Naive thymus-derived CD8-positive, alpha-beta T cell (primary cell): Measurements from ENCODE around the gene CD200R1. TPM values are rescaled to one million over a fixed set of nuclear protein-coding genes. Genes with fewer than 3 reads are reported as not detected.
A peak's percentile ranks its signal among the peaks of the same experiment; 100 is the strongest.

Source experiments
- ATAC-seq, 2 donors: fragments of 150-1000 bp; cut with Tn5 transposase in 1 of 2; sonication (Bioruptor Pico), chemical (Tn5 transposase) in 1 of 2; 1 replicate in 1 of 2; 2 replicates in 1 of 2; pipeline ENCODE4 v1.10.0; 2021; ENCODE audit warnings: mild to moderate bottlenecking in 2 of 2, moderate library complexity in 2 of 2
- POLR2A ChIA-PET: fragments of 350-600 bp; sonication (Branson Sonifier 250); formaldehyde crosslinking; loops from one replicate; lab custom pipeline; 2021; ENCODE audit warnings: antibody characterized with exemption; lab: Charles Lee
- DNase-seq, 10 donors: peaks; one replicate each; pipeline versions ENCODE4 v3.0.0 to v3.0.0-alpha.2; 2020 to 2022
- H3K27ac Mint-ChIP-seq, 10 donors: one replicate each; pipeline ENCODE4 v1.8.0; 2020 to 2022; ENCODE audit warnings: mild to moderate bottlenecking in 10 of 10, mixed read lengths in 10 of 10, moderate library complexity in 4 of 10, inconsistent platforms in 1 of 10
- H3K27me3 Mint-ChIP-seq, 5 donors: one replicate each; pipeline ENCODE4 v1.8.0; 2021 to 2022; ENCODE audit warnings: mixed read lengths in 5 of 5
- H3K36me3 Mint-ChIP-seq, 3 donors: one replicate each; pipeline ENCODE4 v1.8.0; 2020 to 2022; ENCODE audit warnings: mixed read lengths in 3 of 3, mild to moderate bottlenecking in 2 of 3, inconsistent platforms in 1 of 3
- H3K4me1 Mint-ChIP-seq, 4 donors: one replicate each; pipeline ENCODE4 v1.8.0; 2021 to 2022; ENCODE audit warnings: mixed read lengths in 4 of 4
- H3K4me3 Mint-ChIP-seq, 10 donors: one replicate each; pipeline ENCODE4 v1.8.0; 2020 to 2022; ENCODE audit warnings: mild to moderate bottlenecking in 10 of 10, mixed read lengths in 10 of 10, moderate library complexity in 6 of 10, inconsistent platforms in 1 of 10
- H3K9me3 Mint-ChIP-seq, 9 donors: one replicate each; pipeline ENCODE4 v1.8.0; 2020 to 2022; ENCODE audit warnings: mixed read lengths in 9 of 9, mild to moderate bottlenecking in 3 of 9, inconsistent platforms in 1 of 9, moderate library complexity in 1 of 9
- polyA plus RNA-seq, 3 donors: library from polyadenylated mRNA; unstranded; fragments of 300-500 nt; fragmentation: Illumina TruSeq; gene quantifications; one replicate each; pipeline ENCODE4 v1.2.3, GENCODE V29; 2021
- total RNA-seq, 8 experiments: library from RNA in 2 of 8; stranded (reverse) in 2 of 8; gene quantifications; one replicate each; pipeline ENCODE4 v1.2.3 and lab custom pipeline; 2021 to 2026

The CD200R1 gene
- total and polyA plus RNA-seq, 5 experiments from 2014 or later: 6.4 to 11.0 (median 8.8) TPM

DNA sequence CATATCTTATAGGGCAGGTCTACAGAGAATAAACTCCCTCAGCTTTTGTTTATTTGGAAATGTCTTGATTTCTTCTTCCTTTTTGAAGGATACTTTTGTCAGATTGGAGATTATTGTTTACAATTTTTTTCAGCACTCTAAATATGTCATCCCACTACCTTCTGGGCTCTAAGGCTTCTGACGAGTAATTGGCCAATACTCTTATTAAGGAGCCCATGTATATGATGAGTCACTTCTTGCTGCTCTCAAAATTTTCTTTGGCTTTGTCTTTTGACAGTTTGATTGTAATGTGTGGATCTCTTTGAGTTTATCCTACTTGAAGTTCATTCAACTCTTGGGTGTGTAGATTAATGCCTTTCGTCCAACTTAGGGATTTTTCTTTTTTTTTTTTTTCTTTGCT lies 99.3 kb downstream of the CD200R1 start:
- H3K36me3 Mint-ChIP-seq: peaks cover 0 to 21% (median 2%) of the 10 kb centered on the region in 3 donors
- POLR2A ChIA-PET: no interaction called here
- peaks cover 9 to 33% (median 15%) of the 10 kb centered on the region in 9 donors for H3K9me3 Mint-ChIP-seq
- H3K27me3 Mint-ChIP-seq: no peaks in the 10 kb centered on the region
- peaks cover 0 to 20% (median 0%) of the 10 kb centered on the region in 4 donors for H3K4me1 Mint-ChIP-seq
- H3K27ac Mint-ChIP-seq: no peak overlapping the region
- DNase-seq: no peak
- no peak for ATAC-seq
- H3K4me3 Mint-ChIP-seq: no peak overlapping the region

- H3K4me1 Mint-ChIP-seq: peaks cover 0 to 20% (median 0%) of the 10 kb centered on the region in 4 donors
- POLR2A ChIA-PET: no interaction called here
- DNase-seq (no peak), ATAC-seq (no peak)
- peaks cover 0 to 29% (median 11%) of the 10 kb centered on the region in 3 donors for H3K36me3 Mint-ChIP-seq
- H3K9me3 Mint-ChIP-seq: peaks cover 8 to 35% (median 22%) of the 10 kb centered on the region in 9 donors
- no peak overlapping the region for H3K27ac Mint-ChIP-seq
- H3K27me3 Mint-ChIP-seq: no peaks in the 10 kb centered on the region
- H3K4me3 Mint-ChIP-seq: no peak overlapping the region
These were observed 100.2 kb downstream of the CD200R1 start for GRCh38 chr3:112874725-112875124.

DNA sequence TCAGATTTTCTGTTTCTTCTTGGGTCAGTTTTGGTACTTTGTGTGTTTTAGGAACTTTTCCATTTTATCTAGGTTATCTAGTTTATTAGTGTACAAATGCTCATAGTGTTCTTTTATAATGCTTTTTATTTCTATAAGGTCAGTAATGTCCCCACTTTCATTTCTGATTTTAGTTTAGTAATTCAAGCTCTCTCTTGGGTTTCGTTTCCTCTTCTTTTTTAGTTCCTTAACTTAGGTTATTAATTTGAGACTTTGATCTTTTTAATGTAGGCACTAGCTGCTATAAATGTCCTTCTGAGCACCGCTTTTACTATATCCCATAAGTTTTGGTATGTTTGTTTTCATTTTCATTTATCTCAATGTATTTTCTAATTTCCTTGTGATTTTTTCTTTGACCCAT lies 101.3 kb downstream of the CD200R1 start:
- peaks cover 0 to 20% (median 0%) of the 10 kb centered on the region in 4 donors for H3K4me1 Mint-ChIP-seq
- H3K27me3 Mint-ChIP-seq: no peaks in the 10 kb centered on the region
- H3K9me3 Mint-ChIP-seq: peaks cover 6 to 40% (median 29%) of the 10 kb centered on the region in 9 donors
- no peak for DNase-seq
- POLR2A ChIA-PET: no interaction called here
- peaks cover 0 to 34% (median 16%) of the 10 kb centered on the region in 3 donors for H3K36me3 Mint-ChIP-seq
- no peak for ATAC-seq
- H3K27ac Mint-ChIP-seq: peak overlapping the region in 1 of 10 donors; percentile 52
- peak overlapping the region in 1 of 10 donors; percentile 12 for H3K4me3 Mint-ChIP-seq

DNA sequence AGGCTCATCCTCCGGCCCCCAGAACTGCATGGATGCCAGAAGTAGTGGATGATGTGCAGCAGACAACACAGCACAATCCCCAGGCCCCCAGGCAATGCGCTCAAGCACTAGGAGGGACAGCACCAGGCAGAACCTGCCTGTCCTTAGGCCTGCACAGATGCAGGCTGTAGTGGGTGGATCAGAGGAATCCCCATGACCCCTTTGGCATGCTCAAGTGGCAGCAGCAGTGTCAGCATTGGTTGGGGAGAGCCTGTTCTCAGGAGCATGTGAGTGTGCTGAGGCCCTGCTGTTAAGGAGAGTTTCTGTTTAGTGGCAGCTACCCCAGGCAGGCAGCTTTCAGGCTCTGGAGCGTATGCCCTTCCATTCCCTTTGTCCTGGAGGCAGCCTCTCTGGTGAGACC lies 103.2 kb downstream of the CD200R1 start:
- H3K27me3 Mint-ChIP-seq: no peaks in the 10 kb centered on the region
- DNase-seq (no peak), ATAC-seq (no peak)
- POLR2A ChIA-PET: no interaction called here
- peaks cover 0 to 20% (median 0%) of the 10 kb centered on the region in 4 donors for H3K4me1 Mint-ChIP-seq
- H3K9me3 Mint-ChIP-seq: peaks cover 8 to 44% (median 31%) of the 10 kb centered on the region in 9 donors
- no peak overlapping the region for H3K27ac Mint-ChIP-seq
- H3K36me3 Mint-ChIP-seq: peaks cover 0 to 34% (median 17%) of the 10 kb centered on the region in 3 donors
- H3K4me3 Mint-ChIP-seq: no peak overlapping the region

Other genes starting within 250 kb of the CD200R1 start
- gene CD200R1L, start 128.2 kb downstream of the CD200R1 start, total RNA-seq: not detected
- not detected for gene CD200R1L, start 128.2 kb downstream of the CD200R1 start, polyA plus RNA-seq
- gene GTPBP8, start 15.9 kb upstream of the CD200R1 start, total RNA-seq: 10 to 100 TPM; 29.3 to 36.9 TPM
- gene GTPBP8, start 15.9 kb upstream of the CD200R1 start, polyA plus RNA-seq: 10 to 100 TPM; 22.8 to 26.4 (median 25.9) TPM
- not detected for gene BOC, start 236.5 kb upstream of the CD200R1 start, total RNA-seq
- not detected for gene BOC, start 236.5 kb upstream of the CD200R1 start, polyA plus RNA-seq